Measurements from ENCODE around the gene SYNDIG1L.

- TF ChIP-seq CTCF (IDR thresholded peaks at IDR 0.05) = no peak
- TF ChIP-seq POLR2A (IDR thresholded peaks at IDR 0.05) = no peak
Observed at GRCh38 chr14:74395094-74395493, 30.9 kb downstream of the SYNDIG1L start.

Data from prostate gland (tissue), 2 donors.